ENCODE measurements around the gene ZNF454. TPM values are rescaled to one million over a fixed set of nuclear protein-coding genes. Genes with fewer than 3 reads are reported as not detected.

Gene ZNF454
- total RNA-seq, 1 experiment from 2014 or later: not detected

DNA sequence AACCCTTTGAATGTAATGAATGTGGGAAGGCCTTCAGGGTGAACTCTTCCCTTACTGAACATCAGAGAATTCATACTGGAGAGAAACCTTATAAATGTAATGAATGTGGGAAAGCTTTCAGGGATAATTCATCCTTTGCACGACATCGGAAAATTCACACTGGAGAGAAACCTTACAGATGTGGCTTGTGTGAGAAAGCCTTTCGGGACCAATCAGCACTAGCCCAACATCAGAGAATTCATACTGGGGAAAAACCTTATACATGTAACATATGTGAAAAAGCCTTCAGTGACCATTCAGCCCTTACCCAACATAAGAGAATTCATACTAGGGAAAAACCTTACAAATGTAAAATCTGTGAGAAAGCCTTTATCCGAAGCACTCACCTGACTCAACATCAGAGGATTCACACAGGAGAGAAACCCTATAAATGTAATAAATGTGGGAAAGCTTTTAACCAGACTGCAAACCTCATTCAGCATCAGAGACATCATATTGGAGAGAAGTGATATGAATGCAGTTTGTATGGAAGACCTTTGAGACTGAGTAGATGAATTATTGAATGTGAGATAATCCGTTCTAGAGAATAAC, 24.6 kb downstream of the ZNF454 start:
- H3K23me2 ChIP-seq (ENCODE audit: insufficient read length, low read depth, low read length, poor library complexity, severe bottlenecking): no peaks in the 10 kb centered on the region
- Mint-ChIP-seq H3K36me3 (ENCODE audit: insufficient read depth in 1 of 3, low read depth in 3 of 3) (peaks cover 19 to 36% (median 22%) of the 10 kb centered on the region in 3 experiments), H3K9me3 (peaks cover 91 to 95% of the 10 kb centered on the region in 2 experiments), H3K27me3 (ENCODE audit: low read depth) (peaks cover 19% of the 10 kb centered on the region), H3K4me1 (no peaks in the 10 kb centered on the region), H3K4me3 (no peak overlapping the region), H3K27ac (no peak overlapping the region)
- no peaks in the 10 kb centered on the region for H3K4me1 ChIP-seq (ENCODE audit: insufficient read depth, low read length)
- no peak overlapping the region for H3K18ac ChIP-seq (ENCODE audit: insufficient read length, low read depth, low read length)
- no peaks in the 10 kb centered on the region for H3K27me3 ChIP-seq (ENCODE audit: insufficient read depth, low read length)
- H3K79me2 ChIP-seq (ENCODE audit: insufficient read depth, low read length): no peaks in the 10 kb centered on the region
- DNase-seq: no peak
- H3K9me3 ChIP-seq (ENCODE audit: control insufficient read depth, low read depth, low read length): peaks cover 81% of the 10 kb centered on the region
- H3K27ac ChIP-seq (ENCODE audit: insufficient read length, low read depth, low read length): no peak overlapping the region
- H3K4ac ChIP-seq (ENCODE audit: low read depth, low read length): no peak overlapping the region
- H2BK5ac ChIP-seq (ENCODE audit: insufficient read length, low read length): no peak overlapping the region
- H3K79me1 ChIP-seq (ENCODE audit: insufficient read depth, low read depth, low read length, poor library complexity, severe bottlenecking): no peaks in the 10 kb centered on the region
- no peak overlapping the region for H2BK120ac ChIP-seq (ENCODE audit: low read depth, low read length, poor library complexity, severe bottlenecking)
- no peak overlapping the region for H4K8ac ChIP-seq (replicated peaks; ENCODE audit: insufficient read length, low read depth, low read length)
- no peak overlapping the region for H4K91ac ChIP-seq (ENCODE audit: insufficient read length, low read depth, low read length)
- no peak overlapping the region for H2AK5ac ChIP-seq (ENCODE audit: insufficient read length, low read length)
- H3K9ac ChIP-seq (ENCODE audit: extremely low read depth, insufficient read length, low read length): no peak overlapping the region
- H2BK15ac ChIP-seq (ENCODE audit: low read depth, low read length): no peak overlapping the region
- TF ChIP-seq, protein P1, sequence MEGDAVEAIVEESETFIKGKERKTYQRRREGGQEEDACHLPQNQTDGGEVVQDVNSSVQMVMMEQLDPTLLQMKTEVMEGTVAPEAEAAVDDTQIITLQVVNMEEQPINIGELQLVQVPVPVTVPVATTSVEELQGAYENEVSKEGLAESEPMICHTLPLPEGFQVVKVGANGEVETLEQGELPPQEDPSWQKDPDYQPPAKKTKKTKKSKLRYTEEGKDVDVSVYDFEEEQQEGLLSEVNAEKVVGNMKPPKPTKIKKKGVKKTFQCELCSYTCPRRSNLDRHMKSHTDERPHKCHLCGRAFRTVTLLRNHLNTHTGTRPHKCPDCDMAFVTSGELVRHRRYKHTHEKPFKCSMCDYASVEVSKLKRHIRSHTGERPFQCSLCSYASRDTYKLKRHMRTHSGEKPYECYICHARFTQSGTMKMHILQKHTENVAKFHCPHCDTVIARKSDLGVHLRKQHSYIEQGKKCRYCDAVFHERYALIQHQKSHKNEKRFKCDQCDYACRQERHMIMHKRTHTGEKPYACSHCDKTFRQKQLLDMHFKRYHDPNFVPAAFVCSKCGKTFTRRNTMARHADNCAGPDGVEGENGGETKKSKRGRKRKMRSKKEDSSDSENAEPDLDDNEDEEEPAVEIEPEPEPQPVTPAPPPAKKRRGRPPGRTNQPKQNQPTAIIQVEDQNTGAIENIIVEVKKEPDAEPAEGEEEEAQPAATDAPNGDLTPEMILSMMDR (conservative IDR thresholded peaks at IDR 0.05): no peak
- no peak overlapping the region for H4K5ac ChIP-seq (ENCODE audit: insufficient read length, low read depth, low read length)
- H3K14ac ChIP-seq (ENCODE audit: insufficient read depth, low read length): no peak overlapping the region
- H2BK12ac ChIP-seq (ENCODE audit: insufficient read length, low read depth, low read length): no peak overlapping the region
- H2BK20ac ChIP-seq (ENCODE audit: low read depth, low read length, poor library complexity, severe bottlenecking): no peak overlapping the region
- no peaks in the 10 kb centered on the region for H4K20me1 ChIP-seq (ENCODE audit: control insufficient read depth, insufficient read depth, insufficient read length)
- no peak overlapping the region for H3K23ac ChIP-seq (ENCODE audit: insufficient read length, low read depth, low read length)
- no CpG with 5 or more reads among the region's 5 CpGs for WGBS (ENCODE audit: extremely low coverage, insufficient read length, low lambda C conversion rate)
- no peak overlapping the region for H3K4me2 ChIP-seq (ENCODE audit: insufficient read depth, insufficient read length, low read length)
- H3K56ac ChIP-seq (ENCODE audit: insufficient read length, low read depth, low read length): no peak overlapping the region
- H2AFZ ChIP-seq (ENCODE audit: low read length): no peak overlapping the region
- no peak overlapping the region for H3T11ph ChIP-seq (ENCODE audit: low read length)
